Neural progenitor cell (in vitro differentiated cells): Measurements from ENCODE around the gene CAB39L.

Source experiments
- EZH2 ChIP-seq: fragments of 200-600 bp; sonication (generic); IDR thresholded peaks from 2 replicates; pipeline ENCODE4 v1.6.1; 2017; ENCODE audit warnings: antibody characterized with exemption, mild to moderate bottlenecking, moderate library complexity
- TF ChIP-seq, protein P1 (sequence below): fragments of 200-600 bp; sonication (generic); IDR thresholded peaks from 2 replicates; pipeline ENCODE4 v1.5.1; 2017; ENCODE audit warnings: antibody characterized with exemption, mild to moderate bottlenecking

DNA sequence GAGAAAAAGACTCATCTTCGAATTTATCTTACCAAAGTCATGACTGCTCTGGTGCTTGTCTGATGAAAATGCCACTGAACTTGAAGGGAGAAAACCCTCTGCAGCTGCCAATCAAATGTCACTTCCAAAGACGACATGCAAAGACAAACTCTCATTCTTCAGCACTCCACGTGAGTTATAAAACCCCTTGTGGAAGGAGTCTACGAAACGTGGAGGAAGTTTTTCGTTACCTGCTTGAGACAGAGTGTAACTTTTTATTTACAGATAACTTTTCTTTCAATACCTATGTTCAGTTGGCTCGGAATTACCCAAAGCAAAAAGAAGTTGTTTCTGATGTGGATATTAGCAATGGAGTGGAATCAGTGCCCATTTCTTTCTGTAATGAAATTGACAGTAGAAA, 32.7 kb upstream of the CAB39L start:
- TF ChIP-seq, protein P1, sequence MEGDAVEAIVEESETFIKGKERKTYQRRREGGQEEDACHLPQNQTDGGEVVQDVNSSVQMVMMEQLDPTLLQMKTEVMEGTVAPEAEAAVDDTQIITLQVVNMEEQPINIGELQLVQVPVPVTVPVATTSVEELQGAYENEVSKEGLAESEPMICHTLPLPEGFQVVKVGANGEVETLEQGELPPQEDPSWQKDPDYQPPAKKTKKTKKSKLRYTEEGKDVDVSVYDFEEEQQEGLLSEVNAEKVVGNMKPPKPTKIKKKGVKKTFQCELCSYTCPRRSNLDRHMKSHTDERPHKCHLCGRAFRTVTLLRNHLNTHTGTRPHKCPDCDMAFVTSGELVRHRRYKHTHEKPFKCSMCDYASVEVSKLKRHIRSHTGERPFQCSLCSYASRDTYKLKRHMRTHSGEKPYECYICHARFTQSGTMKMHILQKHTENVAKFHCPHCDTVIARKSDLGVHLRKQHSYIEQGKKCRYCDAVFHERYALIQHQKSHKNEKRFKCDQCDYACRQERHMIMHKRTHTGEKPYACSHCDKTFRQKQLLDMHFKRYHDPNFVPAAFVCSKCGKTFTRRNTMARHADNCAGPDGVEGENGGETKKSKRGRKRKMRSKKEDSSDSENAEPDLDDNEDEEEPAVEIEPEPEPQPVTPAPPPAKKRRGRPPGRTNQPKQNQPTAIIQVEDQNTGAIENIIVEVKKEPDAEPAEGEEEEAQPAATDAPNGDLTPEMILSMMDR, result no peak
- no peak for TF ChIP-seq EZH2
